ENCODE results near the gene ARL6. TPM values are rescaled to one million over a fixed set of nuclear protein-coding genes. Genes with fewer than 3 reads are reported as not detected.

ARL6 gene
- total and polyA plus RNA-seq, 4 donors: 3.3 to 20.8 (median 8.0) TPM

- 75 to 86% methylated on average over 2 of the region's 2 CpGs for WGBS, 2 donors
These were observed 52.3 kb downstream of the ARL6 start for GRCh38 chr3:97816811-97817210.

GRCh38 chr3:97817965-97818364 lies 53.4 kb downstream of the ARL6 start:
- Histone ChIP-seq H3K9ac (ENCODE audit: insufficient read depth in 1 of 2, low read length in 2 of 2) (no peak overlapping the region), H3K4me1 (ENCODE audit: control insufficient read depth in 5 of 5, insufficient read depth in 5 of 5, low read length in 5 of 5) (peaks cover 0 to 19% (median 0%) of the 10 kb centered on the region in 5 donors), H3K27me3 (ENCODE audit: control insufficient read depth in 3 of 3, insufficient read depth in 3 of 3, low read length in 2 of 3) (peaks cover 0 to 2% (median 0%) of the 10 kb centered on the region in 3 donors), H3K36me3 (ENCODE audit: control insufficient read depth in 4 of 4, insufficient read depth in 4 of 4, low read length in 4 of 4) (peaks cover 0 to 3% (median 0%) of the 10 kb centered on the region in 4 donors), H3K27ac (ENCODE audit: low read depth in 1 of 2, low read length in 1 of 2) (no peak overlapping the region), H3K4me3 (no peak overlapping the region), H3K9me3 (ENCODE audit: control insufficient read depth in 4 of 4, insufficient read depth in 3 of 4, low read length in 3 of 4) (no peaks in the 10 kb centered on the region)
- ATAC-seq (ENCODE audit: insufficient read depth, low FRiP score) (no peak), DNase-seq (no peak)
- 85 to 90% methylated on average over 3 of the region's 3 CpGs for WGBS, 2 donors
- TF ChIP-seq, protein P1, sequence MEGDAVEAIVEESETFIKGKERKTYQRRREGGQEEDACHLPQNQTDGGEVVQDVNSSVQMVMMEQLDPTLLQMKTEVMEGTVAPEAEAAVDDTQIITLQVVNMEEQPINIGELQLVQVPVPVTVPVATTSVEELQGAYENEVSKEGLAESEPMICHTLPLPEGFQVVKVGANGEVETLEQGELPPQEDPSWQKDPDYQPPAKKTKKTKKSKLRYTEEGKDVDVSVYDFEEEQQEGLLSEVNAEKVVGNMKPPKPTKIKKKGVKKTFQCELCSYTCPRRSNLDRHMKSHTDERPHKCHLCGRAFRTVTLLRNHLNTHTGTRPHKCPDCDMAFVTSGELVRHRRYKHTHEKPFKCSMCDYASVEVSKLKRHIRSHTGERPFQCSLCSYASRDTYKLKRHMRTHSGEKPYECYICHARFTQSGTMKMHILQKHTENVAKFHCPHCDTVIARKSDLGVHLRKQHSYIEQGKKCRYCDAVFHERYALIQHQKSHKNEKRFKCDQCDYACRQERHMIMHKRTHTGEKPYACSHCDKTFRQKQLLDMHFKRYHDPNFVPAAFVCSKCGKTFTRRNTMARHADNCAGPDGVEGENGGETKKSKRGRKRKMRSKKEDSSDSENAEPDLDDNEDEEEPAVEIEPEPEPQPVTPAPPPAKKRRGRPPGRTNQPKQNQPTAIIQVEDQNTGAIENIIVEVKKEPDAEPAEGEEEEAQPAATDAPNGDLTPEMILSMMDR (IDR thresholded peaks at IDR 0.05; ENCODE audit: control extremely low read depth, extremely low read depth): no peak

More at GRCh38 chr3:97816811-97817210, 52.3 kb downstream of the ARL6 start:
- Histone ChIP-seq H3K27me3 (ENCODE audit: control insufficient read depth in 3 of 3, insufficient read depth in 3 of 3, low read length in 2 of 3) (peaks cover 0 to 2% (median 0%) of the 10 kb centered on the region in 3 donors), H3K36me3 (ENCODE audit: control insufficient read depth in 4 of 4, insufficient read depth in 4 of 4, low read length in 4 of 4) (no peaks in the 10 kb centered on the region), H3K27ac (ENCODE audit: low read depth in 1 of 2, low read length in 1 of 2) (no peak overlapping the region), H3K4me3 (no peak overlapping the region), H3K9me3 (ENCODE audit: control insufficient read depth in 4 of 4, insufficient read depth in 3 of 4, low read length in 3 of 4) (no peaks in the 10 kb centered on the region), H3K4me1 (ENCODE audit: control insufficient read depth in 5 of 5, insufficient read depth in 5 of 5, low read length in 5 of 5) (peaks cover 0 to 18% (median 0%) of the 10 kb centered on the region in 5 donors), H3K9ac (ENCODE audit: insufficient read depth in 1 of 2, low read length in 2 of 2) (no peak overlapping the region)
- ATAC-seq (ENCODE audit: insufficient read depth, low FRiP score): no peak
- DNase-seq: peak in 2 of 3 donors; percentile 84 to 89
- TF ChIP-seq, protein P1 (IDR thresholded peaks at IDR 0.05; ENCODE audit: control extremely low read depth, extremely low read depth): no peak

GRCh38 chr3:97820780-97821179 lies 56.2 kb downstream of the ARL6 start:
- H3K27me3 ChIP-seq (ENCODE audit: control insufficient read depth in 3 of 3, insufficient read depth in 3 of 3, low read length in 2 of 3): peaks cover 0 to under 1% (median 0%) of the 10 kb centered on the region in 3 donors
- H3K27ac ChIP-seq (ENCODE audit: low read depth in 1 of 2, low read length in 1 of 2): no peak overlapping the region
- peaks cover 0 to 41% (median 11%) of the 10 kb centered on the region in 5 donors for H3K4me1 ChIP-seq (ENCODE audit: control insufficient read depth in 5 of 5, insufficient read depth in 5 of 5, low read length in 5 of 5)
- H3K9me3 ChIP-seq (ENCODE audit: control insufficient read depth in 4 of 4, insufficient read depth in 3 of 4, low read length in 3 of 4): no peaks in the 10 kb centered on the region
- H3K9ac ChIP-seq (ENCODE audit: insufficient read depth in 1 of 2, low read length in 2 of 2): peak overlapping the region in 1 of 2 donors; percentile 95
- WGBS, 2 donors: 83 to 84% methylated on average over 5 of the region's 5 CpGs
- peaks cover 0 to 3% (median 0%) of the 10 kb centered on the region in 4 donors for H3K36me3 ChIP-seq (ENCODE audit: control insufficient read depth in 4 of 4, insufficient read depth in 4 of 4, low read length in 4 of 4)
- TF ChIP-seq, protein P1 (IDR thresholded peaks at IDR 0.05; ENCODE audit: control extremely low read depth, extremely low read depth): no peak
- ATAC-seq (ENCODE audit: insufficient read depth, low FRiP score) (no peak), DNase-seq (no peak)
- H3K4me3 ChIP-seq: no peak overlapping the region
